ENCODE results near the gene GLTP.
A peak's percentile ranks its signal among the peaks of the same experiment; 100 is the strongest.

The GLTP gene

DNA sequence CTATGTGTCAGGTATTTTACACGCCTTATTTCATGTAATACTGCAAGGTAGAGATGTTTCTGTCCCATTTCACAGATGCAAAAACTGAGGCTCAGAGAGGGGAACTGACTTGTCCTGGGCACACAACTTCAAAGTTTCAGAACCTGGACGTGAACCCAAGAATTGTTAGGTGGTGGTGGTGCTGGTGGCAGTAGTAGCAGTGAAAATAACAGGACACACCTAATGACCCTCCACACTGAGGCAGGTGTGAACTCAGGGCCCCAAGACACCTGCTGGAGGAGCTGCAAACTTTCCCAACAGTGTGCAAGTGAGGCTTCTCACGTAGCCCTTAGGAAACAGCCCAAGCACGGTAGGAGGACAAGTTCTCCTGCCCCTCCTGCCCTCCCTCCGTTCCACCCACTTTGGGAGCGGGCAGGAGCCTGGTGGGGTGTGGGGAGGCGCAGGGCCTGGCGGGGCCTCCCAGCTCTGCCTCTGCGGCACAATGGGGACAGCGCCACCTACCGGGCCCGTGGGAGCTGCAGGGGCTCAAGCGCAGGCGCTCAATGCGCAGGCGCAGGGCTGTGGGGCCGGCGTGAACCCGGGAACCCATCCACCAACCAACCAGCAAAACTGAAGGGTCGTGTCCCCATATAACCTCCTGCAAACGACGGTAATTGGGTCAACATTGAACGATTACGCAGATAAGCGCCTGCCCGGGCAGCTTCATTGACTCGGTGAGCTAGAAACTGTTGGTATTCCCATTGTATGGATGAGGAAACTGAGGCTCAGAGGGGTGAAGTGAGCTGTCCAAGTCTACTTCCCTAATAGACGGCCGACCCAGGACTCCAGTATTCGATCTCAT lies 35.1 kb downstream of the GLTP start:
- no peaks in the 10 kb centered on the region for H3K9me3 ChIP-seq (ENCODE audit: control insufficient read depth, insufficient read depth, low read length)
- H3K4me1 ChIP-seq (ENCODE audit: control insufficient read depth, insufficient read depth, low read length), result no peaks in the 10 kb centered on the region; the same call in 1 of the 2 replicates
- no peaks in the 10 kb centered on the region for H3K27me3 ChIP-seq (ENCODE audit: control insufficient read depth, insufficient read depth, low read length)
- H3K36me3 ChIP-seq (ENCODE audit: control insufficient read depth, insufficient read depth, low read length), result no peaks in the 10 kb centered on the region
- H3K27ac ChIP-seq (ENCODE audit: low read length), result no peak overlapping the region
- WGBS (ENCODE audit: insufficient coverage, insufficient read length), result no CpG with 5 or more reads among the region's 30 CpGs
- peak; percentile 74 for DNase-seq (ENCODE audit: low read depth, low spot score)
- H3K4me3 ChIP-seq (ENCODE audit: low read length), result no peak overlapping the region

DNA sequence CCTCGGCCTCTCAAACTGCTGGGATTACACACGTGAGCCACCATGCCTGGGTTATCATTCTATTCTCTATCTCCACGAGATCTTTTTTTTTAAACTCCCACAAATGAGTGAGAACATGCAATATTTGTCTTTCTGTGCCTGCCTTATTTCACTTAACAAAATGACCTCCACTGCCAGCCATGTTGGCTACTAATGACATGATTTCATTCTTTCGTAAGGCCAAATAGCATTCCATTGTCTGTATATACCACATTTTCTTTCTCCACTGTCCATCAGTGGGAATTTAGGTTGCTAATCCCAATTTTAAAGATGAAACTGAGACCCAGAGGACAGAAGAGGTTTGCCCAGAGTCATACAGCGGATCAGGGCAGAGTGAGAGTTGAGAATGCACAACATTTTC lies 36.2 kb downstream of the GLTP start:
- DNase-seq (ENCODE audit: low read depth, low spot score), result no peak
- no peaks in the 10 kb centered on the region; the same call in 1 of the 2 replicates for H3K4me1 ChIP-seq (ENCODE audit: control insufficient read depth, insufficient read depth, low read length)
- no peaks in the 10 kb centered on the region for H3K27me3 ChIP-seq (ENCODE audit: control insufficient read depth, insufficient read depth, low read length)
- H3K9me3 ChIP-seq (ENCODE audit: control insufficient read depth, insufficient read depth, low read length), result no peaks in the 10 kb centered on the region
- no CpG with 5 or more reads among the region's 5 CpGs for WGBS (ENCODE audit: insufficient coverage, insufficient read length)
- H3K4me3 ChIP-seq (ENCODE audit: low read length), result no peak overlapping the region
- no peak overlapping the region for H3K27ac ChIP-seq (ENCODE audit: low read length)
- no peaks in the 10 kb centered on the region for H3K36me3 ChIP-seq (ENCODE audit: control insufficient read depth, insufficient read depth, low read length)

GRCh38 chr12:109842021-109842420 lies 38.3 kb downstream of the GLTP start:
- no peaks in the 10 kb centered on the region for H3K27me3 ChIP-seq (ENCODE audit: control insufficient read depth, insufficient read depth, low read length)
- WGBS (ENCODE audit: insufficient coverage, insufficient read length), result no CpG with 5 or more reads among the region's 5 CpGs
- no peaks in the 10 kb centered on the region for H3K9me3 ChIP-seq (ENCODE audit: control insufficient read depth, insufficient read depth, low read length)
- no peaks in the 10 kb centered on the region; the same call in 1 of the 2 replicates for H3K4me1 ChIP-seq (ENCODE audit: control insufficient read depth, insufficient read depth, low read length)
- no peak for DNase-seq (ENCODE audit: low read depth, low spot score)
- H3K4me3 ChIP-seq (ENCODE audit: low read length), result no peak overlapping the region
- H3K36me3 ChIP-seq (ENCODE audit: control insufficient read depth, insufficient read depth, low read length), result no peaks in the 10 kb centered on the region
- H3K27ac ChIP-seq (ENCODE audit: low read length), result no peak overlapping the region

DNA sequence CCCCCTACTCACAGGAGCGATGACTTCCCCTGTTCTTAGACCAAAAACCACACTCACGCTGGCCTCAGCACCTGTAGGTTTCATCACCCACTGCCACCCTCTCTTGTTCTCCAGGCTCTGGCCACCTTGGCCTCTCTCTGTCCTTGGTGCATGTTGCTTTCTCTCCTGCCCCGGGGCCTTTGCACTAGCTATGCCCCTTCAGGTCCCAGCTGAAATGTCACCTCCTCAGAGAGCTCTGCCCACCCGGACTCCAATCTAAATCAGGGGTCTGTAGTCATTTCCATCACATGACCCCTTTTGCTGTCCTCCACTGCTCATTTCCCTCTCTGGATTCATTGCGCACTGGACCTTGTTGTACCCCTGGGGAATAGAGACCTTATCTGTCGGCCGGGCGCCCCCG lies 39.0 kb downstream of the GLTP start:
- no peaks in the 10 kb centered on the region for H3K9me3 ChIP-seq (ENCODE audit: control insufficient read depth, insufficient read depth, low read length)
- DNase-seq (ENCODE audit: low read depth, low spot score), result no peak
- no peaks in the 10 kb centered on the region for H3K27me3 ChIP-seq (ENCODE audit: control insufficient read depth, insufficient read depth, low read length)
- no CpG with 5 or more reads among the region's 9 CpGs for WGBS (ENCODE audit: insufficient coverage, insufficient read length)
- no peak overlapping the region for H3K27ac ChIP-seq (ENCODE audit: low read length)
- H3K4me3 ChIP-seq (ENCODE audit: low read length), result no peak overlapping the region
- H3K36me3 ChIP-seq (ENCODE audit: control insufficient read depth, insufficient read depth, low read length), result no peaks in the 10 kb centered on the region
- no peaks in the 10 kb centered on the region; the same call in 1 of the 2 replicates for H3K4me1 ChIP-seq (ENCODE audit: control insufficient read depth, insufficient read depth, low read length)

- H3K4me3 ChIP-seq (ENCODE audit: low read length), result no peak overlapping the region
- no peaks in the 10 kb centered on the region for H3K36me3 ChIP-seq (ENCODE audit: control insufficient read depth, insufficient read depth, low read length)
- no peak for DNase-seq (ENCODE audit: low read depth, low spot score)
- no peak overlapping the region for H3K27ac ChIP-seq (ENCODE audit: low read length)
- no peaks in the 10 kb centered on the region for H3K9me3 ChIP-seq (ENCODE audit: control insufficient read depth, insufficient read depth, low read length)
- no CpG with 5 or more reads among the region's 7 CpGs for WGBS (ENCODE audit: insufficient coverage, insufficient read length)
- no peaks in the 10 kb centered on the region; the same call in 1 of the 2 replicates for H3K4me1 ChIP-seq (ENCODE audit: control insufficient read depth, insufficient read depth, low read length)
- H3K27me3 ChIP-seq (ENCODE audit: control insufficient read depth, insufficient read depth, low read length), result no peaks in the 10 kb centered on the region
Measured at GRCh38 chr12:109840305-109841074, 39.9 kb downstream of the GLTP start.

- Histone ChIP-seq H3K27me3 (ENCODE audit: control insufficient read depth, insufficient read depth, low read length) (no peaks in the 10 kb centered on the region), H3K4me1 (ENCODE audit: control insufficient read depth, insufficient read depth, low read length) (no peaks in the 10 kb centered on the region), H3K27ac (ENCODE audit: low read length) (no peak overlapping the region), H3K9me3 (ENCODE audit: control insufficient read depth, insufficient read depth, low read length) (no peaks in the 10 kb centered on the region), H3K4me3 (ENCODE audit: low read length) (no peak overlapping the region), H3K36me3 (ENCODE audit: control insufficient read depth, insufficient read depth, low read length) (no peaks in the 10 kb centered on the region)
- no peak for DNase-seq (ENCODE audit: low read depth, low spot score)
- no CpG with 5 or more reads among the region's 6 CpGs for WGBS (ENCODE audit: insufficient coverage, insufficient read length)
Measured at GRCh38 chr12:109839444-109839843, 40.9 kb downstream of the GLTP start.

DNA sequence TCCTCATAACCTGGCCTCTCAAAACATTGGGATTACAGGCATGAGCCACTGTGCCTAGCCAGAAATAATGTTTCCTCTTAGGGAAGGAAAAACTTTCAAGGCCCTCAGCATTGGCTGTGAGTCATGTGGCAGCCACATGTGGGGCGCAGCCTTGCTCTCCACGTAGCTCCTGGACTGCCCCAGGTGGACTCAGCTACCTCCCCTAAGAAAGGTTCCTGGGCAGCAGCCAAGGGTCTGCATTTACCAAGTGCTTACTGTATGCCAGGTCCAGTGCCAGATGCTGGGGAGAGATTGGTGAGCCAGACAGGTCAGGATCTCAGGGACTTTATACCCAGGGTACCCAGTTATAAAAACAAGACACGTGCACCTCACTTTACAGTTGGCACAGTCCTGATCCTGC lies 43.4 kb downstream of the GLTP start:
- Histone ChIP-seq H3K4me1 (ENCODE audit: control insufficient read depth, insufficient read depth, low read length) (no peaks in the 10 kb centered on the region; the same call in 1 of the 2 replicates), H3K27me3 (ENCODE audit: control insufficient read depth, insufficient read depth, low read length) (no peaks in the 10 kb centered on the region), H3K4me3 (ENCODE audit: low read length) (no peak overlapping the region), H3K27ac (ENCODE audit: low read length) (no peak overlapping the region), H3K36me3 (ENCODE audit: control insufficient read depth, insufficient read depth, low read length) (no peaks in the 10 kb centered on the region), H3K9me3 (ENCODE audit: control insufficient read depth, insufficient read depth, low read length) (no peaks in the 10 kb centered on the region)
- DNase-seq (ENCODE audit: low read depth, low spot score), result no peak
- WGBS (ENCODE audit: insufficient coverage, insufficient read length), result no CpG with 5 or more reads among the region's 3 CpGs

DNA sequence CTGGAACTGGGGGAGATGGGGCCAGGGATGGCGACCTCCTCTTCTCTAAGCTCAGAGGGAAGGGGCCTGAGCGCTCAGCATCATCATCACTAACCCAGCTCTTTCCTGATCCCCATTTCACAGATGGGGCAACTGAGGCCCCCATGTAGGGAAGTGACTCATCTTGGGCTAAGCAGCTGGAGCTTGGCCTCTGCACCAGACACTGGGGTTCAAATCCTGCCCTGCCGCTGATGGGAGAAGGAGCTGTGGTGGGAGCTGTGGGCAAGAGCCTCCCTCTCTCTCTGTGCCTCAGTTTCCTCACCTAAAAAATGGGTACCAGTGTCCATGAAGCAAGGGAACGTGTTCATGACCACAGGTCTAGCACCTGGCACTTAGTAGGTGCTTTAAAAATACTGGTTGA lies 44.5 kb downstream of the GLTP start:
- H3K4me1 ChIP-seq (ENCODE audit: control insufficient read depth, insufficient read depth, low read length), result no peaks in the 10 kb centered on the region; the same call in 1 of the 2 replicates
- WGBS (ENCODE audit: insufficient coverage, insufficient read length), result no CpG with 5 or more reads among the region's 4 CpGs

DNA sequence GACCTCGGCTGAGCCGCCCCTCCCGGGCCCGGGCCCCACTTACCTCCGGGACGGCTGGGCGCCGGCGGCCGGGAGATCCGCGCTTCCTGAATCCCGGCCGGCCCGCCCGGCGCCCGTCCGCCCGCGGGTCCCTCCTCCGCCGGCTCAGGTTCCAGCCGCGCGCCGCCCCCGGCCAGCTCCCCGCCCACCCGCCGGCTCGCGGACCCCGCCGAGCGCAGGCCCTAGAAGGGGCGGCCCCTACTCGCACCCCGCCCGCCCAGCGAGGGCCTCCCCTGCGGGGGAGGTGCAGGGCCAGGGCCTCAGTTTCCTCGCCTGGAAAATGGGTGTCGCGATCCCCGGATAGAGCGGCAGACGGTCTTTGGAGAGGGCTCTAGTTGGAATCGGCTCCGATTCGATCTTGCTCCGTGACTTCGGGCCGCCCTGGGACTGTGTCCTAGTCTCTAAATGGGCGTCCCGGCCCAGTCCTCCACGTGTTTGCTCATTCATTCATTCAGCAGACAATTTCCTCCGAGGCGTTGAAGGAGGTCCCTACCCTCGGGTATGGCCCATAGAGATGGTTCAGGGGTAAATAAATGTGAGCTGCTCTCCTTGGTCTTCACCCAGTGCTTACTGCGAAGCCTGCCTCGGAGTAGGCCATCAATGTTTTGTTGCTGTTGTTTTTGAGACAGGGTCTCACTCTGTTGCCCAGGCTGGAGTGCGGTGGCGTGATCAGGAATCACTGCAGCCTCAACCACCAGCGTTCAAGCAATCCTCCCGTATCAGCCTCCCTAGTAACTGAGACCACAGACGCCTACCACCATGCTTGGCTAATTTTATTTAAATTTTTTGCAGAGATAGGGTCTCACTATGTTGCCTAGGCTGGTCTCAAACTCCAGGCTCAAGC lies 46.8 kb downstream of the GLTP start, which contains the start of gene TRPV4:
Gene TRPV4 (minus strand): TSS at position 92 of the 883 bp plus-strand sequence. CDS start 18,602 bp downstream, outside the sequence.
- H3K27me3 ChIP-seq (ENCODE audit: control insufficient read depth, insufficient read depth, low read length), result no peaks in the 10 kb centered on the region
- H3K4me1 ChIP-seq (ENCODE audit: control insufficient read depth, insufficient read depth, low read length), result no peaks in the 10 kb centered on the region; the same call in 1 of the 2 replicates
- H3K36me3 ChIP-seq (ENCODE audit: control insufficient read depth, insufficient read depth, low read length), result no peaks in the 10 kb centered on the region
- peak within 1 kb of the TSS; percentile 36; the same call in 1 of the 2 replicates for H3K4me3 ChIP-seq (ENCODE audit: low read length)
- no peaks in the 10 kb centered on the region for H3K9me3 ChIP-seq (ENCODE audit: control insufficient read depth, insufficient read depth, low read length)
- no peak within 1 kb of the TSS for H3K27ac ChIP-seq (ENCODE audit: low read length)
- no peak for DNase-seq (ENCODE audit: low read depth, low spot score)
- no CpG with 5 or more reads among the region's 67 CpGs for WGBS (ENCODE audit: insufficient coverage, insufficient read length)

More for the DNA sequence above, 44.5 kb downstream of the GLTP start:
- Histone ChIP-seq H3K27ac (ENCODE audit: low read length) (no peak overlapping the region), H3K27me3 (ENCODE audit: control insufficient read depth, insufficient read depth, low read length) (no peaks in the 10 kb centered on the region), H3K4me3 (ENCODE audit: low read length) (no peak overlapping the region), H3K36me3 (ENCODE audit: control insufficient read depth, insufficient read depth, low read length) (no peaks in the 10 kb centered on the region), H3K9me3 (ENCODE audit: control insufficient read depth, insufficient read depth, low read length) (no peaks in the 10 kb centered on the region)
- DNase-seq (ENCODE audit: low read depth, low spot score), result no peak
